ENCODE results near the gene DUSP6.

- TF ChIP-seq EZH2phosphoT487 (IDR thresholded peaks at IDR 0.05; ENCODE audit: insufficient read depth, low read depth) (no peak), EZH2 (IDR thresholded peaks at IDR 0.05; ENCODE audit: insufficient read depth, poor library complexity, severe bottlenecking) (no peak)
Observed at GRCh38 chr12:89335452-89336244, 16.7 kb downstream of the DUSP6 start.
